DND-41 (cell line): ENCODE results near the gene SPDYA.

Experiments used
- CTCF ChIP-seq: IDR thresholded peaks from 2 replicates; pipeline ENCODE4 v1.5.1; 2012; ENCODE audit warnings: borderline replicate concordance, low read length, moderate library complexity, mild to moderate bottlenecking; ENCODE audit not compliant: poor library complexity, severe bottlenecking; ENCODE audit errors: extremely low read depth
- EZH2 ChIP-seq: IDR thresholded peaks from 3 replicates; pipeline ENCODE4 v1.6.1; 2012; ENCODE audit warnings: borderline replicate concordance, low read depth, mild to moderate bottlenecking, moderate library complexity, low read length, inconsistent platforms; ENCODE audit not compliant: severe bottlenecking

GRCh38 chr2:28768952-28769351, 41.7 kb upstream of the SPDYA start:
- TF ChIP-seq CTCF: no peak
- no peak for TF ChIP-seq EZH2
